Activated T-cell treated with anti-CD3 and anti-CD28 coated beads, Interleukin-2, amount 50 U/mL, for 24 hours (primary cell): ENCODE measurements around the gene PCTP.

Source experiments
- DNase-seq: peaks from one replicate; pipeline ENCODE4 v3.0.0-alpha.2; 2020
- H3K27ac Mint-ChIP-seq: 2 replicates; pipeline ENCODE4 v1.8.0; 2020; ENCODE audit warnings: mild to moderate bottlenecking, mixed read lengths
- H3K27me3 Mint-ChIP-seq: 2 replicates; pipeline ENCODE4 v1.8.0; 2020; ENCODE audit warnings: mixed read lengths
- H3K36me3 Mint-ChIP-seq: 2 replicates; pipeline ENCODE4 v1.8.0; 2020; ENCODE audit warnings: low read depth, mixed read lengths
- H3K4me1 Mint-ChIP-seq: 2 replicates; pipeline ENCODE4 v1.8.0; 2020; ENCODE audit warnings: low read depth, mixed read lengths
- H3K4me3 Mint-ChIP-seq: 2 replicates; pipeline ENCODE4 v1.8.0; 2020; ENCODE audit warnings: mild to moderate bottlenecking, moderate library complexity, mixed read lengths
- H3K9me3 Mint-ChIP-seq: 2 replicates; pipeline ENCODE4 v1.8.0; 2020; ENCODE audit warnings: mixed read lengths

Gene PCTP

DNA sequence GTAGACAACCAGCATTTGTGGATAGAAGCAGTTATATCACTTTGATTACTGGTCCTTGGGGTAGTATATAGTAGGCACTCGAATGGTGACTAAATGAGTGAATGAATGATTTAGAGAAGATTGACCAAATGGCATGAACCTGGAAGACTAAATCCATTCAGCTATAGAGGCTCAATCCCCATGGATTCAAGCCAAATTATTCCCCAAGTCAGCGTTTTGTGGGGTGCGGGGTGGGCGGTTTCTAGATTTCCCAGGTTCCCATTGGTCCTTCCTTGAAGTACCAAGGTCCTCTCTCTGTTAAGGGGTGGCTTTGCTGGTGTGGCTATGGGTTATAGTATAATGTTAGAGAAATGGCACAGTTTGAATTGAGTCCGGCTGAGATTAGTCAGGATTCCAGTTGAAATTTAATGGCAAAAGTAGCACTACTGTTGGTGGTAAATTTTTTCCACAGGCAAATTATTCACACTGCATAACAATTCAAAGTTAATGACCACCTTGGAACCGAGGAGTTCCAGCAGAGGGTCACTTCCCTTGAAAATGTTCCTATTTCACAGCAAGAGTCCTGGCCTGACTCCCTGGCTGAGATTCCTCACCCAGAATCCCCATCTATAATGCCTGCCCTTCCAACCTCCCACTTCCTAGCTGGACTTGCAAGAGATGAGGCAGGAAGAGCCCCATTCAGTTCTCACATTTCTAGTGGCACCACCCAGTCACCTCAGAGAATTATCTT is 27.7 kb downstream of the PCTP start:
- Mint-ChIP-seq H3K4me3 (no peak overlapping the region), H3K4me1 (no peaks in the 10 kb centered on the region), H3K27ac (no peak overlapping the region), H3K36me3 (peaks cover 27% of the 10 kb centered on the region), H3K9me3 (no peaks in the 10 kb centered on the region), H3K27me3 (peaks cover 2% of the 10 kb centered on the region)
- DNase-seq, result no peak

DNA sequence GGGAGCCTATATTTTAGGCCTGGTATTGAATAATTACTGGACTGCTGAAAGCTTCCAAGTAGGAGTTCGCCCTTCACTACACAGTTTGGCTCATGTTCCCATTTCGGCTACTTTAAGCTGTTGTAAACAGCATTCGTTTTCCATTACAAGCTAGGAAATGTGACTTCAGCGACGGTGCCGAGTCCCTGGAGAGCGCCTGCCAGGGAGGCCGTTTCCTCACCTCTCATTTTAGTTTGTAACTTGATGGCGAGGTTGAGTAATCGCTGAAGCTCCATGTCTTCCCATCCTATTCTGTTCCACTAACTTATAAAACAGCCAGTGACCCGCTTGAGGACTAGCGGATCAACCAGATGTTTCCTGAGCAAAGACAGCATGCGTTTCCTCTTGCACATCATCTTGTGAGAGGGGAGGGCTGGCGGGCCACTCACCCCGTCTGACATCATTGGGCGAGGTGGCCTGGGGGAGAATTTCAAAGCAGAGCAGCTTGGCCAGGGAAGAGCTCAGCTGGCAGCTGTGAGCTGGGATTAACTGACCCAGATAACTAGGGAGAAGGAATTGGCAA is 32.9 kb downstream of the PCTP start:
- Mint-ChIP-seq H3K36me3 (no peaks in the 10 kb centered on the region), H3K27ac (no peak overlapping the region), H3K4me3 (no peak overlapping the region), H3K27me3 (peaks cover 2% of the 10 kb centered on the region), H3K4me1 (no peaks in the 10 kb centered on the region), H3K9me3 (no peaks in the 10 kb centered on the region)
- no peak for DNase-seq

GRCh38 chr17:55784666-55785065 is 33.8 kb downstream of the PCTP start:
- no peak for DNase-seq
- no peak overlapping the region for H3K4me3 Mint-ChIP-seq
- no peak overlapping the region for H3K27ac Mint-ChIP-seq
- H3K4me1 Mint-ChIP-seq, result no peaks in the 10 kb centered on the region
- no peaks in the 10 kb centered on the region for H3K36me3 Mint-ChIP-seq
- H3K27me3 Mint-ChIP-seq, result peaks cover 5% of the 10 kb centered on the region
- H3K9me3 Mint-ChIP-seq, result no peaks in the 10 kb centered on the region

DNA sequence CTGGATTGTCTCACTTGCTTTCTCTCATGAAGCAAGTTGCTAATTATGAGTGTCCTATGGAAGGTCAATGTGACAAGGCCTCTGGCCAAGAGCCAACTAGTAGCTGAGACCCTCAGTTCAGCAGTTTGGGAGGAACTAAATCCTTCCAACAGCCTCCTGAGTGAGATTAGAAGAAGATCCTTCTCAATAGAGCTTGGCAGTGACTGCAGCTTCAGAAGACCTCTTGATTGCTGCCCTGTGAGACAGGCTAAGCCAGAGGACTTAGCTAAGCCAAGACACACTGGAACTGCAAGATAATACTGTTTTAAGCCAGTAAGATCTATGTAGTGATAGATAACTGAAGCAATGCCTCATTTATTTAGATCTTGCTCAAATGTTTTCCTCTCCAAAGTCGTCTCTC is 34.3 kb downstream of the PCTP start:
- H3K36me3 Mint-ChIP-seq, result no peaks in the 10 kb centered on the region
- no peaks in the 10 kb centered on the region for H3K9me3 Mint-ChIP-seq
- no peaks in the 10 kb centered on the region for H3K4me1 Mint-ChIP-seq
- H3K27me3 Mint-ChIP-seq, result peaks cover 5% of the 10 kb centered on the region
- DNase-seq, result no peak
- no peak overlapping the region for H3K4me3 Mint-ChIP-seq
- no peak overlapping the region for H3K27ac Mint-ChIP-seq

GRCh38 chr17:55793272-55793671 is 42.4 kb downstream of the PCTP start:
- H3K27me3 Mint-ChIP-seq, result peaks cover 3% of the 10 kb centered on the region
- no peaks in the 10 kb centered on the region for H3K36me3 Mint-ChIP-seq
- DNase-seq, result no peak
- H3K9me3 Mint-ChIP-seq, result peaks cover 3% of the 10 kb centered on the region
- H3K27ac Mint-ChIP-seq, result no peak overlapping the region
- no peaks in the 10 kb centered on the region for H3K4me1 Mint-ChIP-seq
- no peak overlapping the region for H3K4me3 Mint-ChIP-seq

DNA sequence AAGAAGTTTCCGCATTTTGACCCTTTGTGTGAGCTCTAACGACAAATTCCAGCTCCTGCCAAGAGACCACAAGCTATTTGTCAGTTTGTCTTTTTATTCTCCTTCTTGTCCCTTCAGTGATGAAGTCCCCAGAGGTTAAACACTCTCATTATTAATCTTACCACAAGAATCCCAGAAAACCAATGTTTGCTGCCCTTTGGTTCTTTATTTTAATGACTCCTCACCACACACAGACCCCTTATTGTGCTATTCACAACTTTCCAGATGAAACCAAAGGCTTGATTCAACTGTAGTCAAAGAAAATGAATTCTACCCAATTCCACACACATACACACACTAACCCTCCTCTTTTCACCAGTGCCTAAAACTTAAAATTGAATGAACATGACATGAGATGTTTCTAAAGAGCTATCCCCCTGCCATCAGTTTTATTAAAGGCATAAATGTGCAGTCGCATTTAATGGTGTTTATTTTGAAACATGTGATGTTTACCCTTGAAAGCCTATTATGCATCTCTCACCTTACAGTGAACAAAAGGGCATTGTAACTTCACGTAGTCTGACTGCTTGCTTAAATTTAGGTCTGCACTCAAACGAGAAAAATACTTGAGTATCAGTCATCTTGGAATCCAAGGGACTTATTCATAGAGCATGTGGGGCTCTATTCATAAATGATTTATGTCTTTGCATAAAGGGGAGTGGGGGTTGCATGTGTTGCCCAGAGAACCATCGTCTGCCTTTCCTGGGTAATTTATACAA is 44.1 kb downstream of the PCTP start:
- no peak for DNase-seq
- no peaks in the 10 kb centered on the region for H3K27me3 Mint-ChIP-seq
- H3K4me3 Mint-ChIP-seq, result no peak overlapping the region
- H3K9me3 Mint-ChIP-seq, result peaks cover 3% of the 10 kb centered on the region
- no peak overlapping the region for H3K27ac Mint-ChIP-seq
- H3K4me1 Mint-ChIP-seq, result no peaks in the 10 kb centered on the region
- no peaks in the 10 kb centered on the region for H3K36me3 Mint-ChIP-seq

DNA sequence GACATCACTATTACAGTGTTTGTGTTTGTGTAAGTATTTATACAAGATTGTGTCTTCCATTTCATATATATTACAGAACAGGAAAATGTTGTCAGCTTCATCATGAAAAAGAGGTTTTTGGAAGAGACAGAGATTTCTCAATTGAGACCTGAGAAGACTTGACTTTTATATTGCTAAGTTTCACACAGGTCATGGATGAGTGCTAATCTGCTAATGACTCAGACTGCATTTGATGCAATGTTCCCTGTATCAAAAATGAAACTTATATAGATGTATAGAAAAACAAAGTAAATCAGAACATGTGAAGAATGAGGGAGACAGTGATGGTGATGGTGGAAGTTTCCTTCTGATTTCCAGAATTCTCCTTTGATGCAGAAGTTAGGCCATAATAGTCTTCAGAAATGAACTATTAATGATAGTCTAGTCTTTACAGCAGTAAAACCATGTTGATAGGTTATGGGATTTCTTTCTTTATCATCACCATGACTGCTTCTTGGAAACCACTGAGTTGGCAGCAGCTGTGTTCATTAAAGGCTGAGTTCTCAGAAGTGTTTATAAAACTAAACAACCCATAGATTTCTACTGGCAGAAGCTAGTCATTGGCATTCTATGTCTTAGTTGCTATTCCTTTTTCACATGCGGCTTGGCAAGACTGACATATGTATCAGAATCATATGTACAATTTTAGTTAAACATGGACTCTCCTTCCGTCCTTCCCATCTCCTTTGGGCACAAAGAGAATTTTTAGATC is 56.1 kb downstream of the PCTP start:
- peaks cover 12% of the 10 kb centered on the region for H3K4me1 Mint-ChIP-seq
- H3K27me3 Mint-ChIP-seq, result no peaks in the 10 kb centered on the region
- H3K27ac Mint-ChIP-seq, result peak overlapping the region; percentile 56
- no peak for DNase-seq
- H3K4me3 Mint-ChIP-seq, result no peak overlapping the region
- peaks cover 8% of the 10 kb centered on the region for H3K9me3 Mint-ChIP-seq
- H3K36me3 Mint-ChIP-seq, result no peaks in the 10 kb centered on the region

GRCh38 chr17:55811536-55811935 is 60.7 kb downstream of the PCTP start:
- Mint-ChIP-seq H3K27me3 (peaks cover 16% of the 10 kb centered on the region), H3K9me3 (no peaks in the 10 kb centered on the region), H3K4me1 (peaks cover 6% of the 10 kb centered on the region), H3K27ac (no peak overlapping the region), H3K36me3 (no peaks in the 10 kb centered on the region), H3K4me3 (no peak overlapping the region)
- DNase-seq, result no peak

DNA sequence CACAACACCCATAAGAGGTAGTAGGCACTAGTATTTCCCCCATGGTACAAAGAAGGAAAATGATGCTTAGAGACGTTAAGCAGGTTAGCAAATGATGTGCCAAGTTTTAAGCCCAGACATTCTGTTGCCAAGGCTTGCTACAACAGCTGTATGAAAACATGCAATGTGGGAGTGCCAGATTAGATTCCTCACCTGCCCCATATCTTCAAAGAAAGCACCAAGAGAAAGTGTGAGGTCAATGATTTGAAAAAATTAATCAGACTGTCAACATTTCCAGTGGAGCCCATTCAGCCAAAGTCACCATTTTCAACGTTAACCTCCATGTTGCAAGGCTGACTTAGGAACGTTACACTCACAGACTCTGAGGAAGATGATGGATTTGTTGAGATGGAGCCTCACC is 61.5 kb downstream of the PCTP start:
- Mint-ChIP-seq H3K4me1 (peaks cover 1% of the 10 kb centered on the region), H3K27me3 (peaks cover 23% of the 10 kb centered on the region), H3K36me3 (no peaks in the 10 kb centered on the region), H3K4me3 (no peak overlapping the region), H3K27ac (no peak overlapping the region), H3K9me3 (no peaks in the 10 kb centered on the region)
- DNase-seq, result no peak

DNA sequence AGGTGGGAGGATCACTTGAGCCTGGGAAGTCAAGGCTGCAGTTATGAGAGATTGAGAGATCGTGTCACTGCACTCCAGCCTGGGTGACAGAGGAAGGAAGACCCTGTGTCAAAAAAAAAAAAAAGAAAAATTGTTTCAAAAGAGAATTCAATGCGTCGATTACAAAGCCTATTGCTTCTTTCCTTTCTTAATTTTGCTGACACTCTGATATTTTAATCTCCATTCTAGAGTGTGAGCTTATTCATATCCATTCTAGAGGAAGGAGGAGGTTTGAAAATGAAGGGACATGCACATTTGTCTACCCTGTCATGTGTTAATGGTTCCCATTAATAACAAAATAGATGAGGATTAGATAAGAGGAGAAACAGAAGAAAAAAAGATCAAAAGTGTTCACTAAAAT is 63.1 kb downstream of the PCTP start:
- H3K27ac Mint-ChIP-seq, result no peak overlapping the region
- no peaks in the 10 kb centered on the region for H3K4me1 Mint-ChIP-seq
- no peak overlapping the region for H3K4me3 Mint-ChIP-seq

GRCh38 chr17:55814377-55814776 is 63.5 kb downstream of the PCTP start:
- peaks cover 3% of the 10 kb centered on the region for H3K9me3 Mint-ChIP-seq
- H3K27me3 Mint-ChIP-seq, result peaks cover 35% of the 10 kb centered on the region
- H3K36me3 Mint-ChIP-seq, result no peaks in the 10 kb centered on the region
- no peak overlapping the region for H3K4me3 Mint-ChIP-seq
- H3K27ac Mint-ChIP-seq, result no peak overlapping the region
- DNase-seq, result no peak
- H3K4me1 Mint-ChIP-seq, result no peaks in the 10 kb centered on the region

More for the DNA sequence above, 63.1 kb downstream of the PCTP start:
- DNase-seq, result no peak
- peaks cover 3% of the 10 kb centered on the region for H3K9me3 Mint-ChIP-seq
- peaks cover 35% of the 10 kb centered on the region for H3K27me3 Mint-ChIP-seq
- H3K36me3 Mint-ChIP-seq, result no peaks in the 10 kb centered on the region

GRCh38 chr17:55816532-55817396 is 65.9 kb downstream of the PCTP start:
- DNase-seq, result no peak
- peaks cover 3% of the 10 kb centered on the region for H3K9me3 Mint-ChIP-seq
- H3K4me3 Mint-ChIP-seq, result no peak overlapping the region
- H3K36me3 Mint-ChIP-seq, result no peaks in the 10 kb centered on the region
- H3K27me3 Mint-ChIP-seq, result peaks cover 35% of the 10 kb centered on the region
- H3K27ac Mint-ChIP-seq, result no peak overlapping the region
- H3K4me1 Mint-ChIP-seq, result no peaks in the 10 kb centered on the region

GRCh38 chr17:55817397-55817709 is 66.5 kb downstream of the PCTP start:
- no peak overlapping the region for H3K27ac Mint-ChIP-seq
- no peak for DNase-seq
- H3K4me1 Mint-ChIP-seq, result no peaks in the 10 kb centered on the region
- H3K36me3 Mint-ChIP-seq, result no peaks in the 10 kb centered on the region
- H3K27me3 Mint-ChIP-seq, result peaks cover 35% of the 10 kb centered on the region
- H3K9me3 Mint-ChIP-seq, result peaks cover 3% of the 10 kb centered on the region
- no peak overlapping the region for H3K4me3 Mint-ChIP-seq

DNA sequence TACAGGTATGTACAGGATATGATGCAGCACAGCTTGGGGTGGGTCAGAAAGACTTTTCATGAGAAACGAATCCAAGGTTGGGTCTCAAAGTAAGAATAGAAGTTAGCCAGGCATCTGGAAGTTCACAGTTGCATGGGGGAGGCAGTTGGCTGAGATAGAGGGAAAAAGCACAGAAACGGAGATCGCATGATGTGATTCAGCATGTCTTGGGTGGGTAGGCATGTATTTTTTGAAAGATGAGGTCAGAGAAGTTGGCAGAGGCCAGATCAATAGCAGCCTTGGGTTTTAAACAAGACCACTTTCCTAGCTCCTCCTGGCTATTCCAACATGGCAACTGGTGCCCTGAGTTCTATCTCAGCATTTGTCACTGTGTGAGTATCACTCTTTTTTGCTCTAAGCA is 67.2 kb downstream of the PCTP start:
- Mint-ChIP-seq H3K36me3 (no peaks in the 10 kb centered on the region), H3K9me3 (peaks cover 3% of the 10 kb centered on the region), H3K4me3 (no peak overlapping the region), H3K27me3 (peaks cover 35% of the 10 kb centered on the region), H3K27ac (no peak overlapping the region), H3K4me1 (no peaks in the 10 kb centered on the region)
- DNase-seq, result no peak
